ENCODE results near the gene TBC1D22A.

TBC1D22A gene

GRCh38 chr22:46982635-46983034 lies 220.2 kb downstream of the TBC1D22A start:
- no peak overlapping the region for H3K27ac ChIP-seq
- DNase-seq (ENCODE audit: low spot score) = no peak
- TF ChIP-seq, protein P1, sequence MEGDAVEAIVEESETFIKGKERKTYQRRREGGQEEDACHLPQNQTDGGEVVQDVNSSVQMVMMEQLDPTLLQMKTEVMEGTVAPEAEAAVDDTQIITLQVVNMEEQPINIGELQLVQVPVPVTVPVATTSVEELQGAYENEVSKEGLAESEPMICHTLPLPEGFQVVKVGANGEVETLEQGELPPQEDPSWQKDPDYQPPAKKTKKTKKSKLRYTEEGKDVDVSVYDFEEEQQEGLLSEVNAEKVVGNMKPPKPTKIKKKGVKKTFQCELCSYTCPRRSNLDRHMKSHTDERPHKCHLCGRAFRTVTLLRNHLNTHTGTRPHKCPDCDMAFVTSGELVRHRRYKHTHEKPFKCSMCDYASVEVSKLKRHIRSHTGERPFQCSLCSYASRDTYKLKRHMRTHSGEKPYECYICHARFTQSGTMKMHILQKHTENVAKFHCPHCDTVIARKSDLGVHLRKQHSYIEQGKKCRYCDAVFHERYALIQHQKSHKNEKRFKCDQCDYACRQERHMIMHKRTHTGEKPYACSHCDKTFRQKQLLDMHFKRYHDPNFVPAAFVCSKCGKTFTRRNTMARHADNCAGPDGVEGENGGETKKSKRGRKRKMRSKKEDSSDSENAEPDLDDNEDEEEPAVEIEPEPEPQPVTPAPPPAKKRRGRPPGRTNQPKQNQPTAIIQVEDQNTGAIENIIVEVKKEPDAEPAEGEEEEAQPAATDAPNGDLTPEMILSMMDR (IDR thresholded peaks at IDR 0.05) = no peak
- no peak overlapping the region for H3K4me3 ChIP-seq

DNA sequence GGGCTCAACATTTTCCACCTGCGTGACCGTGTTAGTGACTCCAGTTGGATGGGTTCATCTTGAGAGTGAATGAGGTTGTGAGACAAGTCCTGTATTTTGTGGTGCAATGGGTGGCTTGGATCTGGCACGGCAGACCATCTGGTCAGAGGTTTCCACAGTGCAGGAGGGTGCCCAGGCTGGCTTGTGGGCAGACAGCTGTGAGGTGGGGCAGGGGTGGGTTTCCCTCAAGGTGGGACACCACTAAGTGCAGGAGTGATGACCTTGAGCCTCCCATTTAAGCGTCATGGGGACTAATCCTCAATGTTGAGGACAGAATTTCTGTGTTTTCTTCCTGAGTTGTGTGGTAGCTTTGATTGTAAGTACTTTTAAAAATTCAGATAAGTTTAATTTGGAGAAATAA lies 220.6 kb downstream of the TBC1D22A start:
- Histone ChIP-seq H3K27ac (no peak overlapping the region), H3K4me3 (no peak overlapping the region)
- TF ChIP-seq, protein P1 (IDR thresholded peaks at IDR 0.05) = no peak
- DNase-seq (ENCODE audit: low spot score) = no peak

GRCh38 chr22:46984751-46985506 lies 222.5 kb downstream of the TBC1D22A start:
- no peak overlapping the region for H3K27ac ChIP-seq
- TF ChIP-seq, protein P1 (IDR thresholded peaks at IDR 0.05) = no peak
- H3K4me3 ChIP-seq = no peak overlapping the region
- no peak for DNase-seq (ENCODE audit: low spot score)

- no peak overlapping the region for H3K27ac ChIP-seq
- no peak overlapping the region for H3K4me3 ChIP-seq
- DNase-seq (ENCODE audit: low spot score) = no peak
- TF ChIP-seq, protein P1 (IDR thresholded peaks at IDR 0.05) = no peak
These were observed 223.0 kb downstream of the TBC1D22A start for GRCh38 chr22:46985507-46985882.

GRCh38 chr22:46986788-46987187 lies 224.3 kb downstream of the TBC1D22A start:
- no peak overlapping the region for H3K4me3 ChIP-seq
- TF ChIP-seq, protein P1 (IDR thresholded peaks at IDR 0.05) = no peak
- no peak for DNase-seq (ENCODE audit: low spot score)
- no peak overlapping the region for H3K27ac ChIP-seq

GRCh38 chr22:46990937-46991550 lies 228.6 kb downstream of the TBC1D22A start:
- no peak for DNase-seq (ENCODE audit: low spot score)
- TF ChIP-seq, protein P1 (IDR thresholded peaks at IDR 0.05) = no peak
- no peak overlapping the region for H3K4me3 ChIP-seq
- H3K27ac ChIP-seq = no peak overlapping the region

DNA sequence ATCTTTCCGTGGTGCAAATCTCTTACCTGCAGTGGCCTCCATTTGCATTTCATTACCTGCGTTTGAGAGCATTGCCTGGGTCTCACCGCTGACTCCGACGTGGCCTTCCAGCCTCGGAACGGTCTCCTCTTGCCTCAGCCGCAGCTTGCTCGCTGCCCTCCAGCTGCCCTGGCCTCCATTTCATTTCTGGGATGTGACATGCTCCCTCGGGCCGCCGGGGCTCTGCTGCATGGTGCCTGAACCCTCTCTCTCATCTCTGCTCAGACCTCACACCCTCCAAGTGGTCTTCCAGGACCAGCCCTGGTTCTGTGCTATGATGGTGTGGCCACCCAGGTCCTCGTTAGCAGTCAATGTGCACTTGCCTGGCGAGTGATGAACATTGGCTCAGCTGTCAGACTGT lies 229.2 kb downstream of the TBC1D22A start:
- no peak for DNase-seq (ENCODE audit: low spot score)
- no peak overlapping the region for H3K27ac ChIP-seq

More for the DNA sequence above, 229.2 kb downstream of the TBC1D22A start:
- TF ChIP-seq, protein P1 (IDR thresholded peaks at IDR 0.05) = no peak
- no peak overlapping the region for H3K4me3 ChIP-seq
